Measurements from ENCODE around the gene RBM22. TPM values are rescaled to one million over a fixed set of nuclear protein-coding genes. Genes with fewer than 3 reads are reported as not detected.

The RBM22 gene
- total RNA-seq, 1 experiment from 2014 or later, result 20.9 TPM

- in situ Hi-C loops (cut with HindIII; ENCODE audit: low pct_unique_long_range_greater_than_20kb, low sequenced_read_pairs), result no loop called here
Measured at GRCh38 chr5:150676578-150676977, 24.3 kb downstream of the RBM22 start.

GRCh38 chr5:150675069-150675468, 25.8 kb downstream of the RBM22 start:
- no peak for DNase-seq (ENCODE audit: low read depth, low spot score)
- in situ Hi-C loops (cut with HindIII; ENCODE audit: low pct_unique_long_range_greater_than_20kb, low sequenced_read_pairs), result no loop called here

More at GRCh38 chr5:150676578-150676977, 24.3 kb downstream of the RBM22 start:
- DNase-seq (ENCODE audit: low read depth, low spot score), result no peak

- DNase-seq (ENCODE audit: low read depth, low spot score), result no peak
- in situ Hi-C loops (cut with HindIII; ENCODE audit: low pct_unique_long_range_greater_than_20kb, low sequenced_read_pairs), result no loop called here
Measured at GRCh38 chr5:150674341-150674821, 26.5 kb downstream of the RBM22 start.

GRCh38 chr5:150672884-150673275, 28.0 kb downstream of the RBM22 start:
- in situ Hi-C loops (cut with HindIII; ENCODE audit: low pct_unique_long_range_greater_than_20kb, low sequenced_read_pairs), result no loop called here
- no peak for DNase-seq (ENCODE audit: low read depth, low spot score)

- DNase-seq (ENCODE audit: low read depth, low spot score), result no peak
- in situ Hi-C loops (cut with HindIII; ENCODE audit: low pct_unique_long_range_greater_than_20kb, low sequenced_read_pairs), result no loop called here
Measured at GRCh38 chr5:150672237-150672883, 28.5 kb downstream of the RBM22 start.

- in situ Hi-C loops (cut with HindIII; ENCODE audit: low pct_unique_long_range_greater_than_20kb, low sequenced_read_pairs), result no loop called here
- no peak for DNase-seq (ENCODE audit: low read depth, low spot score)
Measured at GRCh38 chr5:150671509-150672236, 29.2 kb downstream of the RBM22 start.

GRCh38 chr5:150670948-150671310, 29.9 kb downstream of the RBM22 start:
- no peak for DNase-seq (ENCODE audit: low read depth, low spot score)
- in situ Hi-C loops (cut with HindIII; ENCODE audit: low pct_unique_long_range_greater_than_20kb, low sequenced_read_pairs), result no loop called here

- in situ Hi-C loops (cut with HindIII; ENCODE audit: low pct_unique_long_range_greater_than_20kb, low sequenced_read_pairs), result no loop called here
- DNase-seq (ENCODE audit: low read depth, low spot score), result no peak
Measured at GRCh38 chr5:150670275-150670947, 30.5 kb downstream of the RBM22 start.

GRCh38 chr5:150665044-150665443, 35.8 kb downstream of the RBM22 start:
- in situ Hi-C loops (cut with HindIII; ENCODE audit: low pct_unique_long_range_greater_than_20kb, low sequenced_read_pairs), result no loop called here
- peak; percentile 71 for DNase-seq (ENCODE audit: low read depth, low spot score)

GRCh38 chr5:150663936-150664335, 36.9 kb downstream of the RBM22 start:
- no peak for DNase-seq (ENCODE audit: low read depth, low spot score)
- in situ Hi-C loops (cut with HindIII; ENCODE audit: low pct_unique_long_range_greater_than_20kb, low sequenced_read_pairs), result no loop called here

GRCh38 chr5:150662731-150663516, 37.9 kb downstream of the RBM22 start:
- DNase-seq (ENCODE audit: low read depth, low spot score), result no peak
- in situ Hi-C loops (cut with HindIII; ENCODE audit: low pct_unique_long_range_greater_than_20kb, low sequenced_read_pairs), result no loop called here

GRCh38 chr5:150661821-150662596, 38.9 kb downstream of the RBM22 start:
- no peak for DNase-seq (ENCODE audit: low read depth, low spot score)
- in situ Hi-C loops (cut with HindIII; ENCODE audit: low pct_unique_long_range_greater_than_20kb, low sequenced_read_pairs), result no loop called here

- no peak for DNase-seq (ENCODE audit: low read depth, low spot score)
- in situ Hi-C loops (cut with HindIII; ENCODE audit: low pct_unique_long_range_greater_than_20kb, low sequenced_read_pairs), result no loop called here
Measured at GRCh38 chr5:150661086-150661485, 39.8 kb downstream of the RBM22 start, which contains the start of gene MYOZ3. MYOZ3 (plus strand) TSS chr5:150661251; CDS start chr5:150662942, 1,691 bp downstream.

GRCh38 chr5:150660108-150660831, 40.6 kb downstream of the RBM22 start:
- in situ Hi-C loops (cut with HindIII; ENCODE audit: low pct_unique_long_range_greater_than_20kb, low sequenced_read_pairs), result no loop called here
- no peak for DNase-seq (ENCODE audit: low read depth, low spot score)

- in situ Hi-C loops (cut with HindIII; ENCODE audit: low pct_unique_long_range_greater_than_20kb, low sequenced_read_pairs), result no loop called here
Measured at GRCh38 chr5:150659360-150660107, 41.3 kb downstream of the RBM22 start.

GRCh38 chr5:150658699-150659265, 42.1 kb downstream of the RBM22 start:
- in situ Hi-C loops (cut with HindIII; ENCODE audit: low pct_unique_long_range_greater_than_20kb, low sequenced_read_pairs), result no loop called here

More at GRCh38 chr5:150659360-150660107, 41.3 kb downstream of the RBM22 start:
- DNase-seq (ENCODE audit: low read depth, low spot score), result no peak

More at GRCh38 chr5:150658699-150659265, 42.1 kb downstream of the RBM22 start:
- DNase-seq (ENCODE audit: low read depth, low spot score), result no peak

All from SK-MEL-5 (cell line).